GM12878 (cell line): ENCODE measurements around the gene TRPT1. TPM values are rescaled to one million over a fixed set of nuclear protein-coding genes. Genes with fewer than 3 reads are reported as not detected.

ENCODE experiments used
- ATAC-seq: fragments of 200-7000 bp; cut with Tn5 transposase; 3 replicates; pipeline ENCODE4 v1.9.1; 2020; ENCODE audit warnings: mild to moderate bottlenecking, moderate library complexity
- BruUV-seq: library from RNA; stranded (reverse); fragments of 400-500 nt; replicated peaks from 2 replicates; lab custom pipeline; 2021; lab: Mats Ljungman, UMichigan
- CTCF ChIA-PET: fragments of 300-600 bp; sonication (Branson Sonifier 250); formaldehyde crosslinking; extraction: SDS; loops from one replicate; lab custom pipeline; 2021; ENCODE audit warnings: inconsistent platforms; lab: Yijun Ruan, JAX
- POLR2A ChIA-PET: fragments of 350-600 bp; formaldehyde crosslinking; extraction: SDS; loops from one replicate; lab custom pipeline; 2021; ENCODE audit warnings: inconsistent platforms; lab: Charles Lee
- RAD21 ChIA-PET: fragments of 300-600 bp; sonication (Branson Sonifier 250); formaldehyde crosslinking; loops from one replicate; lab custom pipeline; 2023; ENCODE audit warnings: antibody characterized with exemption; ENCODE audit not compliant: unreplicated experiment; lab: Charles Lee
- SMC1A ChIA-PET: fragments of 300-600 bp; sonication (Branson Sonifier 250); formaldehyde crosslinking; loops from one replicate; lab custom pipeline; 2023; ENCODE audit not compliant: unreplicated experiment, uncharacterized antibody; lab: Charles Lee
- DNase-seq: peaks from one replicate; pipeline ENCODE4 v3.0.0-alpha.2; 2011; ENCODE audit warnings: low read depth, low spot score
- FAIRE-seq: peaks from 3 replicates; lab custom pipeline; 2011; peaks lifted over from hg19 to GRCh38; lab: Jason Lieb, UNC
- H2AFZ ChIP-seq: 2 replicates; pipeline ENCODE4 v1.6.0; 2011; ENCODE audit warnings: low read depth, low read length, control low read depth; ENCODE audit not compliant: control insufficient read depth
- H3K27ac ChIP-seq: 2 replicates; pipeline ENCODE4 v1.5.1; 2011; ENCODE audit warnings: control low read depth; ENCODE audit not compliant: control insufficient read depth, insufficient read depth
- H3K27me3 ChIP-seq, 2 experiments: replicated peaks in 1 of 2; 2 replicates each; pipeline versions ENCODE4 v1.6.0 to v1.6.1; 2011; ENCODE audit warnings: low read length in 1 of 2; ENCODE audit not compliant: control insufficient read depth in 2 of 2, insufficient read depth in 2 of 2
- H3K36me3 ChIP-seq, 2 experiments: 2 replicates each; pipeline ENCODE4 v1.5.1; 2011; ENCODE audit warnings: low read length in 1 of 2; ENCODE audit not compliant: control insufficient read depth in 2 of 2, insufficient read depth in 2 of 2
- H3K4me1 ChIP-seq: 2 replicates; pipeline ENCODE4 v1.6.1; 2011; ENCODE audit warnings: mild to moderate bottlenecking, low read length, moderate library complexity, mixed read lengths; ENCODE audit not compliant: control insufficient read depth, insufficient read depth
- H3K4me2 ChIP-seq: 2 replicates; pipeline ENCODE4 v1.6.0; 2011; ENCODE audit warnings: control low read depth; ENCODE audit not compliant: control insufficient read depth, insufficient read depth
- H3K4me3 ChIP-seq: fragments of 200-600 bp; sonication (generic); 2 replicates; pipeline ENCODE4 v1.5.1; 2016
- H3K79me2 ChIP-seq: 2 replicates; pipeline ENCODE4 v1.6.0; 2011; ENCODE audit warnings: low read length; ENCODE audit not compliant: control insufficient read depth, insufficient read depth
- H3K9ac ChIP-seq: 2 replicates; pipeline ENCODE4 v1.8.0; 2011; ENCODE audit warnings: low read length, control low read depth, mixed read lengths; ENCODE audit not compliant: control insufficient read depth, insufficient read depth
- H3K9me3 ChIP-seq: replicated peaks from 3 replicates; pipeline ENCODE4 v1.5.1; 2011; ENCODE audit warnings: mild to moderate bottlenecking, low read length; ENCODE audit not compliant: control insufficient read depth, insufficient read depth
- H4K20me1 ChIP-seq: 2 replicates; pipeline ENCODE4 v1.6.0; 2011; ENCODE audit not compliant: control insufficient read depth, insufficient read depth
- BHLHE40 ChIP-seq, 2 experiments: fragments of 450-650 bp in 1 of 2; IDR thresholded peaks; 2 replicates each; pipeline ENCODE4 v1.6.1; 2011 to 2017; ENCODE audit warnings: low read depth in 2 of 2, borderline replicate concordance in 1 of 2, improper control_type of control experiment in 1 of 2, low read length in 1 of 2, mild to moderate bottlenecking in 1 of 2
- CEBPB ChIP-seq, 2 experiments: fragments of 150-350 bp in 1 of 2; IDR thresholded peaks; 2 replicates each; pipeline ENCODE4 v1.6.1; 2012 to 2014; ENCODE audit warnings: low read depth in 2 of 2, low read length in 2 of 2, borderline replicate concordance in 1 of 2, inconsistent platforms in 1 of 2
- CHD4 ChIP-seq: fragments of 200-600 bp; sonication (generic); IDR thresholded peaks from 2 replicates; pipeline ENCODE4 v1.6.1; 2016; ENCODE audit warnings: mild to moderate bottlenecking
- CREB1 ChIP-seq: IDR thresholded peaks from 2 replicates; pipeline ENCODE4 v1.6.1; 2012; ENCODE audit warnings: low read depth, mild to moderate bottlenecking, inconsistent platforms
- KDM1A ChIP-seq: fragments of 200-600 bp; sonication (generic); IDR thresholded peaks from 2 replicates; pipeline ENCODE4 v1.6.1; 2016; ENCODE audit warnings: borderline replicate concordance
- KLF5 ChIP-seq: fragments of 450-650 bp; IDR thresholded peaks from 2 replicates; pipeline ENCODE4 v1.6.1; 2014; ENCODE audit warnings: mild to moderate bottlenecking; ENCODE audit not compliant: partially characterized antibody
- NBN ChIP-seq: fragments of 450-650 bp; IDR thresholded peaks from 2 replicates; pipeline ENCODE4 v1.6.1; 2016
- NRF1 ChIP-seq: conservative IDR thresholded peaks from 2 replicates; pipeline ENCODE4 v1.6.1; 2011; ENCODE audit warnings: mild to moderate bottlenecking, low read depth, low read length, improper control_type of control experiment
- POLR2A ChIP-seq: IDR thresholded peaks from 2 replicates; pipeline ENCODE4 v1.6.1; 2011; ENCODE audit warnings: low read depth, mild to moderate bottlenecking, low read length
- POLR2AphosphoS5 ChIP-seq: IDR thresholded peaks from 2 replicates; pipeline ENCODE4 v1.6.1; 2011; ENCODE audit warnings: mild to moderate bottlenecking, low read length, inconsistent platforms
- SMC3 ChIP-seq: IDR thresholded peaks from 2 replicates; pipeline ENCODE4 v1.6.1; 2011; ENCODE audit warnings: low read length, improper control_type of control experiment, borderline replicate concordance
- SP1 ChIP-seq: IDR thresholded peaks from one replicate; pipeline ENCODE4 v1.6.1; 2011; ENCODE audit warnings: low read depth, low read length
- WRNIP1 ChIP-seq: IDR thresholded peaks from 2 replicates; pipeline ENCODE4 v1.6.1; 2011; ENCODE audit warnings: low read depth, low read length, improper control_type of control experiment, borderline replicate concordance
- WGBS: methylation state at CpG from one replicate; pipeline ENCODE4 v1.1.6; 2016; ENCODE audit warnings: low lambda C conversion rate; ENCODE audit not compliant: insufficient replicate concordance, insufficient coverage; ENCODE audit errors: missing lambda C conversion rate; 5-methylcytosine and 5-hydroxymethylcytosine counted together
- in situ Hi-C: fragments of 300-500 bp; cut with MboI; formaldehyde crosslinking; loops from 9 replicates; pipeline ENCODE4 v1.14.3; 2018; ENCODE audit warnings: mixed read lengths
- intact Hi-C: fragments of 100-400 bp; cut with micrococcal nuclease; formaldehyde crosslinking; loops from one replicate; pipeline ENCODE4 v1.14.2; 2022; ENCODE audit not compliant: unreplicated experiment
- polyA plus RNA-seq, 11 experiments: library from polyadenylated mRNA; depleted of rRNA in 4 of 11; unstranded in 6 of 11; stranded (reverse) in 5 of 11; fragments of >200 nt; fragmentation: Nextera tagmentation in 4 of 11; fragmentation: Illumina TruSeq in 1 of 11; extraction: Ambion mirVana in 4 of 11; extraction: Trizol in 1 of 11; gene quantifications; 1 replicate in 1 of 11; 2 replicates in 10 of 11; pipeline versions ENCODE4 v1.2.1 to v1.2.3, GENCODE V29; 2011 to 2016; ENCODE audit warnings: inconsistent platforms in 2 of 11, missing spikeins in 2 of 11, low read depth in 1 of 11
- total RNA-seq, 4 experiments: library from RNA; depleted of rRNA in 3 of 4; stranded (reverse); fragments of >200 nt in 3 of 4; fragmentation: Illumina TruSeq in 1 of 4; extraction: Trizol in 1 of 4; gene quantifications; 2 replicates each; pipeline versions ENCODE4 v1.2.1 to v1.2.3, GENCODE V29; 2013 to 2021
- TF ChIP-seq, protein P1 (sequence below): IDR thresholded peaks from 2 replicates; pipeline ENCODE4 v1.6.1; 2011; ENCODE audit warnings: borderline replicate concordance, low read depth, mild to moderate bottlenecking, moderate library complexity, low read length; ENCODE audit not compliant: insufficient read depth, poor library complexity, severe bottlenecking

Gene TRPT1
- total and polyA plus RNA-seq, 10 of the 15 experiments (the other 5 are each of a cell fraction or from before 2014, with no cell fraction given), result 7.1 to 63.0 (median 31.4) TPM

GRCh38 chr11:64211181-64211872 is 14.7 kb downstream of the TRPT1 start:
- DNase-seq, result no peak
- Histone ChIP-seq H3K27ac (no peak overlapping the region), H3K4me3 (no peak overlapping the region), H2AFZ (no peak overlapping the region), H3K27me3 (no peaks in the 10 kb centered on the region), H3K4me2 (no peak overlapping the region), H3K9ac (no peak overlapping the region), H3K36me3 (peaks cover 17 to 22% of the 10 kb centered on the region in 2 experiments; a peak in 3 of 4 replicates), H4K20me1 (no peaks in the 10 kb centered on the region), H3K4me1 (peaks cover 4% of the 10 kb centered on the region), H3K9me3 (no peaks in the 10 kb centered on the region), H3K79me2 (peaks cover 30% of the 10 kb centered on the region)
- ChIA-PET SMC1A (interaction anchor here (1.7 kb wide), 1 partner anchor 15 kb away, joined by 6 read pairs; the partner anchor contains the start of genes NUDT22 and TRPT1), RAD21 (no interaction called here), POLR2A (interaction anchor here (1.6 to 1.7 kb wide), 2 partner anchors 12 to 15 kb away, joined by 5 to 9 read pairs; partner anchors contain the start of genes NUDT22 and TRPT1), CTCF (interaction anchor here (1.2 kb wide), 1 partner anchor 93 kb away, joined by 3 read pairs; no protein-coding TSS in a partner anchor)
- ATAC-seq, result no peak
- FAIRE-seq, result no peak
- no TSS peak for BruUV-seq
- TF ChIP-seq CHD4 (no peak), KDM1A (no peak), POLR2A (peak; percentile 32)
- 87% methylated on average over 26 of the region's 30 CpGs for WGBS
- intact Hi-C loops (no loop called here), in situ Hi-C loops (no loop called here)

DNA sequence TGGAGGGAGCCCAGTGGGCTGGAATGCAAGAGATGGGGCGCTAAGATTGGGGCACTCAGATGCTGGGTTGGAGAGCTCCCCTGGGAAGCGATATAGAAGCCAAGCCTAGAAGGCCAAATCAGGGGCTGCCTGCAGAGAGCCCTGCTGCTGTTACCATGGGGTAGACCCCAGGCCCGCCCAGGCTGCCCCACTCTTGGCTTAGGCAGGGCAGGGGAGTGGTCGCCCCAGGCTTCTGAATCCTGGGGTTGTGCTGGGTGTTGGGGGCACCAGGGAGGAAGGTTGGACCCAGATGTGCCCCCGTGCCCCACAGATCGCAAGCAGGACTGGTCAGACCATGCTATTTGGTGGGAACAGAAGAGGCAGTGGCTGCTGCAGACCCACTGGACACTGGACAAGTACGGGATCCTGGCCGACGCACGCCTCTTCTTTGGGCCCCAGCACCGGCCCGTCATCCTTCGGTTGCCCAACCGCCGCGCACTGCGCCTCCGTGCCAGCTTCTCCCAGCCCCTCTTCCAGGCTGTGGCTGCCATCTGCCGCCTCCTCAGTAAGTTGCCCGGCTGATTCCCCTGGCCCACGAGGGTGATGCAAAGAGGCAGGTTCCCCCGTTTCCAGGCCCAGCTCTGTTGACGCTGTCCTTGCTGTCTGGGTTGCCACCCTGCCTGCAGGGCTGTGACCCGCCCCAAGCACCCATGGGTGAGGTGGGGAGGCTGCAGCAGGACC is 15.5 kb downstream of the TRPT1 start:
- ChIA-PET CTCF (no interaction called here), POLR2A (interaction anchor here (0.9 to 1.7 kb wide), 6 partner anchors 9 to 34 kb away, joined by 3 to 9 read pairs (median 4); partner anchors contain the start of genes NUDT22 and TRPT1), SMC1A (no interaction called here), RAD21 (no interaction called here)
- H3K9ac ChIP-seq, result no peak overlapping the region
- peaks cover 38% of the 10 kb centered on the region for H3K79me2 ChIP-seq
- no peak overlapping the region for H3K4me2 ChIP-seq
- DNase-seq (no peak), ATAC-seq (no peak), FAIRE-seq (no peak)
- H3K27me3 ChIP-seq, result no peaks in the 10 kb centered on the region
- intact Hi-C loops, result no loop called here
- WGBS, result 86% methylated on average over 24 of the region's 24 CpGs
- peaks cover 12 to 22% of the 10 kb centered on the region in 2 experiments; a peak in 3 of 4 replicates for H3K36me3 ChIP-seq
- no peak overlapping the region for H3K4me3 ChIP-seq
- in situ Hi-C loops, result no loop called here
- H3K27ac ChIP-seq, result no peak overlapping the region
- peaks cover 13% of the 10 kb centered on the region for H3K4me1 ChIP-seq
- no peaks in the 10 kb centered on the region for H3K9me3 ChIP-seq
- H2AFZ ChIP-seq, result no peak overlapping the region
- H4K20me1 ChIP-seq, result no peaks in the 10 kb centered on the region
- no TSS peak for BruUV-seq
- no peak for TF ChIP-seq WRNIP1
- no peak for TF ChIP-seq KLF5
- no peak for TF ChIP-seq BHLHE40 (IDR thresholded peaks at IDR 0.05; ENCODE audit: borderline replicate concordance in 1 of 2, low read depth in 2 of 2, low read length in 1 of 2)
- no peak for TF ChIP-seq CEBPB (IDR thresholded peaks at IDR 0.05; ENCODE audit: borderline replicate concordance in 1 of 2, low read depth in 2 of 2, low read length in 2 of 2)
- TF ChIP-seq CREB1, result no peak
- TF ChIP-seq SMC3, result no peak
- TF ChIP-seq NBN, result no peak
- no peak for TF ChIP-seq POLR2AphosphoS5
- TF ChIP-seq NRF1, result no peak
- TF ChIP-seq, protein P1, sequence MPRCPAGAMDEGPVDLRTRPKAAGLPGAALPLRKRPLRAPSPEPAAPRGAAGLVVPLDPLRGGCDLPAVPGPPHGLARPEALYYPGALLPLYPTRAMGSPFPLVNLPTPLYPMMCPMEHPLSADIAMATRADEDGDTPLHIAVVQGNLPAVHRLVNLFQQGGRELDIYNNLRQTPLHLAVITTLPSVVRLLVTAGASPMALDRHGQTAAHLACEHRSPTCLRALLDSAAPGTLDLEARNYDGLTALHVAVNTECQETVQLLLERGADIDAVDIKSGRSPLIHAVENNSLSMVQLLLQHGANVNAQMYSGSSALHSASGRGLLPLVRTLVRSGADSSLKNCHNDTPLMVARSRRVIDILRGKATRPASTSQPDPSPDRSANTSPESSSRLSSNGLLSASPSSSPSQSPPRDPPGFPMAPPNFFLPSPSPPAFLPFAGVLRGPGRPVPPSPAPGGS, result no peak
- TF ChIP-seq SP1, result no peak
